ENCODE data around the gene CBLN1. TPM values are rescaled to one million over a fixed set of nuclear protein-coding genes. Genes with fewer than 3 reads are reported as not detected.

CBLN1 gene
- total RNA-seq, 5 donors from 2014 or later (not counting 1 experiment from before 2014, with no cell fraction given): not detected

DNA sequence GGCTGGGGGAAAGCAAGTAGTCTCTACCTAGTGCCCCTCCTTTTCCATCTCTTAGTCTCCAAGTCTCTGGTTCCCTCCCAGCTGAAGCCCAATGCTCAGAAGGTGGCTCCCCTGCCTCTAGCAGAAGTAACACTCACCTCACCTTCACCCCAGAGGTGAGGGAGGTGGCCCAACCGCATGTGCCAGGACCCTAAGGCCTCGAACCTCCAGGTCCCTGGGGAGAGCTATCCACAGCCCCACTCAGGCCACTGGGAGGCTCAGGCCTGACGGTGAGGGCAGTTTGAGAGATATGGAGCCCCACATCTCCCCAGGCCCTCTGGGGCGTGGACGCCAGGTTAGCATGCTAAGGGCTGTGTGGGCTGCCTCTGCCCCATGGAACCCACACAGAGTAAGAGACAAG lies 5.8 kb downstream of the CBLN1 start:
- Histone ChIP-seq H3K36me3 (ENCODE audit: control insufficient read depth in 2 of 2, extremely low read depth in 1 of 2, insufficient read depth in 1 of 2, low read length in 1 of 2) (no peaks in the 10 kb centered on the region), H3K27me3 (replicated peaks in 1 of 2; ENCODE audit: control insufficient read depth in 2 of 2, extremely low read depth in 1 of 2, insufficient read depth in 2 of 2, low read length in 1 of 2) (peaks cover 5 to 68% of the 10 kb centered on the region in 2 experiments), H3K27ac (ENCODE audit: low read length) (no peak overlapping the region), H3K9me3 (no peaks in the 10 kb centered on the region), H3K4me1 (ENCODE audit: control insufficient read depth in 1 of 2, extremely low read depth in 1 of 2, insufficient read depth in 2 of 2, low read length in 2 of 2) (no peaks in the 10 kb centered on the region), H3K4me3 (ENCODE audit: control insufficient read depth in 1 of 2, extremely low read depth in 1 of 2, low read length in 1 of 2) (no peak overlapping the region)
- CTCF ChIA-PET: no interaction called here
- H3K4me3 Mint-ChIP-seq: peak overlapping the region in 1 of 3 donors; percentile 49
- no peak overlapping the region for H3K27ac Mint-ChIP-seq
- H3K27me3 Mint-ChIP-seq: peaks cover 57 to 80% of the 10 kb centered on the region in 2 donors
- H3K4me1 Mint-ChIP-seq: peaks cover 10 to 25% (median 11%) of the 10 kb centered on the region in 3 donors
- no CpG with 5 or more reads among the region's 5 CpGs for WGBS (ENCODE audit: insufficient coverage)
- ATAC-seq (replicated peaks in 1 of 4) (no peak), DNase-seq (no peak)
- H3K9me3 Mint-ChIP-seq: no peaks in the 10 kb centered on the region
- H3K36me3 Mint-ChIP-seq: no peaks in the 10 kb centered on the region
- POLR2A ChIA-PET: no interaction called here

DNA sequence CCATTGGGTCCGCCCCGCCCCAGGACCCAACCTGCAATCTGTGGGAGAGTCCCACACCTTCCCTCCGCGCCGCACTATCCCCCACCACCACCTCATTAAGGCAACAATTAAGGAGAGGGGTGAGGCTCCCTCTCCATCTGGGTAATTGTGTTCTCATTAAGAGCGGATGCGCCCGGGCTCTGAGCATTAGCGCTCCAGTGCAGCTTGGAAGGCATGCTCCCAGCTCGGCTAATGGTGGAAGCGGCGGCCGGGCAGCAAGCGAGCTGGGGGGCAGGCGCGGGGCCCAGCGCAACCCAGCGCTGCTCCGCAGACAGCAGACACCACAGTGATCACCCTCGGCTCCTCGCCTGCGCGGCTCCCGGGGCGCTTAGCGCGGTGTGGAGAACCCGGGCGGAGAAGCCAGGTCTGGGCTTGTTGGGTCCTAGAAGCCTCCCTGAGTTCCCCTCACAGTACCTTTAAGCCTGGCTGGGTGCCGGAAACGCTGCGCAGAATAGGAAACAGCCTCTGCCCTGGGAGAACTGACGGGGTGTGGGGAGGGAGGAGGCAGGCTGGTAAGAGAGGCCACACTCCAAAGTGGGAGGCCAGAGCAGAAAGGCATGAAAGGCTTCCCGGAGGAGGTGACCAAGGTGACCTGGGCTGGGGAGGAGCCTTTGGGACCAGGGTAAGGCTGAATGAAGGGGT lies 6.4 kb downstream of the CBLN1 start:
- H3K27ac ChIP-seq (ENCODE audit: low read length): no peak overlapping the region
- H3K4me3 Mint-ChIP-seq: no peak overlapping the region
- DNase-seq: no peak
- H3K36me3 Mint-ChIP-seq: no peaks in the 10 kb centered on the region
- CTCF ChIA-PET: no interaction called here
- no peak overlapping the region for H3K4me3 ChIP-seq (ENCODE audit: control insufficient read depth in 1 of 2, extremely low read depth in 1 of 2, low read length in 1 of 2)
- peak overlapping the region in 1 of 2 donors; percentile 11 for H3K27ac Mint-ChIP-seq
- POLR2A ChIA-PET: interaction anchor here in 1 of 2 donors (0.6 kb wide), 1 partner anchor 22 kb away, joined by 5 read pairs; no protein-coding TSS in a partner anchor
- no peaks in the 10 kb centered on the region for H3K9me3 Mint-ChIP-seq
- peaks cover 5 to 62% of the 10 kb centered on the region in 2 experiments for H3K27me3 ChIP-seq (replicated peaks in 1 of 2; ENCODE audit: control insufficient read depth in 2 of 2, extremely low read depth in 1 of 2, insufficient read depth in 2 of 2, low read length in 1 of 2)
- peaks cover 57 to 73% of the 10 kb centered on the region in 2 donors for H3K27me3 Mint-ChIP-seq
- H3K36me3 ChIP-seq (ENCODE audit: control insufficient read depth in 2 of 2, extremely low read depth in 1 of 2, insufficient read depth in 1 of 2, low read length in 1 of 2): no peaks in the 10 kb centered on the region
- H3K4me1 ChIP-seq (ENCODE audit: control insufficient read depth in 1 of 2, extremely low read depth in 1 of 2, insufficient read depth in 2 of 2, low read length in 2 of 2): no peaks in the 10 kb centered on the region
- no peaks in the 10 kb centered on the region for H3K9me3 ChIP-seq
- H3K4me1 Mint-ChIP-seq: peaks cover 7 to 25% (median 8%) of the 10 kb centered on the region in 3 donors
- no peak for ATAC-seq (replicated peaks in 1 of 4)
- 5% methylated on average over 26 of the region's 34 CpGs for WGBS (ENCODE audit: insufficient coverage)

DNA sequence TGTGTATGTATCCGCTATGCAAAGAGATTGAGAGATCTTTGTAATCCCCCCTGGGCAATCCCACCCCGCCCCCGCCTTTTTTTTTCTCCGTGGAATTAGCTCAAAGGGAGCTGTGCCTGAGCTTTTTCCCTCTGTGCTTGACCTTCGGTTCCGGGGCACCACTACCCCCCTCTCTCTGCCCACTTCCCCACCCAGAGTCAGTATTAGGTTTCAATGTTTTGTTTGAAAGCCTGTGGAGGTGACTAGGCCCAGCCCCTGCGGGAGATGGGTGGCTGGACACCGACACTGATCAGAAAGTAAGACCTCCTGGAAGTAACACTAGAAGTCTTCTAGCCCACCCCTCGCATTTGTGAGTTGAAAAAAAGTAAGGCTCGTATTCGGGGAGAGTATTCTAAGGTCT lies 7.0 kb downstream of the CBLN1 start:
- no CpG with 5 or more reads among the region's 11 CpGs for WGBS (ENCODE audit: insufficient coverage)
- Mint-ChIP-seq H3K4me3 (no peak overlapping the region), H3K27me3 (peaks cover 53 to 67% of the 10 kb centered on the region in 2 donors), H3K36me3 (no peaks in the 10 kb centered on the region), H3K27ac (no peak overlapping the region), H3K9me3 (no peaks in the 10 kb centered on the region), H3K4me1 (peaks cover 5 to 20% (median 6%) of the 10 kb centered on the region in 3 donors)
- Histone ChIP-seq H3K4me1 (ENCODE audit: control insufficient read depth in 1 of 2, extremely low read depth in 1 of 2, insufficient read depth in 2 of 2, low read length in 2 of 2) (no peaks in the 10 kb centered on the region), H3K27me3 (replicated peaks in 1 of 2; ENCODE audit: control insufficient read depth in 2 of 2, extremely low read depth in 1 of 2, insufficient read depth in 2 of 2, low read length in 1 of 2) (peaks cover 5 to 56% of the 10 kb centered on the region in 2 experiments), H3K9me3 (no peaks in the 10 kb centered on the region), H3K36me3 (ENCODE audit: control insufficient read depth in 2 of 2, extremely low read depth in 1 of 2, insufficient read depth in 1 of 2, low read length in 1 of 2) (no peaks in the 10 kb centered on the region), H3K27ac (ENCODE audit: low read length) (no peak overlapping the region), H3K4me3 (ENCODE audit: control insufficient read depth in 1 of 2, extremely low read depth in 1 of 2, low read length in 1 of 2) (no peak overlapping the region)
- ATAC-seq (replicated peaks in 1 of 4) (no peak), DNase-seq (no peak)
- CTCF ChIA-PET: no interaction called here
- POLR2A ChIA-PET: interaction anchor here in 1 of 2 donors (0.6 kb wide), 1 partner anchor 21 kb away, joined by 5 read pairs; no protein-coding TSS in a partner anchor

DNA sequence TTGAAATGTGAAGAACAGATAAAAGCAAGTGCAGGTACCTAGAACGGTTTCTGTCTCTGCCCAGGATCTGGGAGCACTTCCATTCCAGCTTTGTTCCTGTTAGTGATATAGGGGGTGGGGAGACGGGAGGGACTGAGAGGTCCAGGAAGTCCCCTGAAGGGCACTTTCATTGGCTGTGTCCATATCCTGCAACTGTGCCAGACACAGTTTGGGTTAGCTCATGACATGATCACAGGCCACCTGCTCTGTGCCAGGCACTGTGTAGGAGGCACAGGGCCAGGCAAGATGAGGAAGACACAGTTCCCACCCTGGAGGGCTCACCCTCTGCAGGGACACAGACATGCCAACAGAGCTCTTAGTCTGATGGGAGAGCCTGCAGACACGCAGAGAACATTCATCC lies 7.9 kb downstream of the CBLN1 start:
- Histone ChIP-seq H3K4me3 (ENCODE audit: control insufficient read depth in 1 of 2, extremely low read depth in 1 of 2, low read length in 1 of 2) (no peak overlapping the region), H3K27ac (ENCODE audit: low read length) (no peak overlapping the region), H3K36me3 (ENCODE audit: control insufficient read depth in 2 of 2, extremely low read depth in 1 of 2, insufficient read depth in 1 of 2, low read length in 1 of 2) (no peaks in the 10 kb centered on the region), H3K9me3 (no peaks in the 10 kb centered on the region), H3K4me1 (ENCODE audit: control insufficient read depth in 1 of 2, extremely low read depth in 1 of 2, insufficient read depth in 2 of 2, low read length in 2 of 2) (no peaks in the 10 kb centered on the region), H3K27me3 (replicated peaks in 1 of 2; ENCODE audit: control insufficient read depth in 2 of 2, extremely low read depth in 1 of 2, insufficient read depth in 2 of 2, low read length in 1 of 2) (peaks cover 3 to 49% of the 10 kb centered on the region in 2 experiments)
- H3K27me3 Mint-ChIP-seq: peaks cover 46 to 60% of the 10 kb centered on the region in 2 donors
- H3K36me3 Mint-ChIP-seq: no peaks in the 10 kb centered on the region
- WGBS (ENCODE audit: insufficient coverage): 0% methylated on average over 2 of the region's 3 CpGs
- POLR2A ChIA-PET: no interaction called here
- CTCF ChIA-PET: no interaction called here
- H3K27ac Mint-ChIP-seq: no peak overlapping the region
- DNase-seq (no peak), ATAC-seq (replicated peaks in 1 of 4) (no peak)
- H3K9me3 Mint-ChIP-seq: no peaks in the 10 kb centered on the region
- no peak overlapping the region for H3K4me3 Mint-ChIP-seq
- peaks cover 3 to 14% (median 4%) of the 10 kb centered on the region in 3 donors for H3K4me1 Mint-ChIP-seq

DNA sequence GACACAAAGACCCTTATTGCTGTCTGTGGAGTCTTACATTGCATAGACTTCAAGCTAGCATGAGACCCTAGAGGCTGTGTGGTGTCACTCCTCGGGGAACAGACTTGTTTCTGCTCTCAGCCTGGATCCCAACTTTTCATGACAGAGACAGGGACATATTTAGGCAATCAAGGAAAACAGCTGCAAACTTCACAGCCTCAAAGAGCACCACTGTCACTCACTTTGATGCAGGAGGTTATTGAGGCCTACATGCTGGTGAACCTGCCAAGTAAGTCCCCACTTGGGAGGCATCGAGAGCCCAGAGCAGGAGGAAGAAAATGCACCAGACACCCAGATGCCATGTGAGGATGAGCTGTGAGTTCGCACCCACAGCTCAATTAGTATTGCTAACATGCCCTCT lies 10.3 kb downstream of the CBLN1 start:
- H3K4me1 Mint-ChIP-seq: no peaks in the 10 kb centered on the region
- Histone ChIP-seq H3K27me3 (replicated peaks in 1 of 2; ENCODE audit: control insufficient read depth in 2 of 2, extremely low read depth in 1 of 2, insufficient read depth in 2 of 2, low read length in 1 of 2) (peaks cover 2 to 27% of the 10 kb centered on the region in 2 experiments), H3K4me3 (ENCODE audit: control insufficient read depth in 1 of 2, extremely low read depth in 1 of 2, low read length in 1 of 2) (no peak overlapping the region), H3K36me3 (ENCODE audit: control insufficient read depth in 2 of 2, extremely low read depth in 1 of 2, insufficient read depth in 1 of 2, low read length in 1 of 2) (no peaks in the 10 kb centered on the region), H3K4me1 (ENCODE audit: control insufficient read depth in 1 of 2, extremely low read depth in 1 of 2, insufficient read depth in 2 of 2, low read length in 2 of 2) (no peaks in the 10 kb centered on the region), H3K27ac (ENCODE audit: low read length) (no peak overlapping the region), H3K9me3 (no peaks in the 10 kb centered on the region)
- CTCF ChIA-PET: no interaction called here
- no peaks in the 10 kb centered on the region for H3K9me3 Mint-ChIP-seq
- H3K36me3 Mint-ChIP-seq: no peaks in the 10 kb centered on the region
- WGBS (ENCODE audit: insufficient coverage): no CpG with 5 or more reads among the region's 3 CpGs
- ATAC-seq (replicated peaks in 1 of 4) (no peak), DNase-seq (no peak)
- no peak overlapping the region for H3K4me3 Mint-ChIP-seq
- POLR2A ChIA-PET: no interaction called here
- peaks cover 32 to 36% of the 10 kb centered on the region in 2 donors for H3K27me3 Mint-ChIP-seq
- no peak overlapping the region for H3K27ac Mint-ChIP-seq

DNA sequence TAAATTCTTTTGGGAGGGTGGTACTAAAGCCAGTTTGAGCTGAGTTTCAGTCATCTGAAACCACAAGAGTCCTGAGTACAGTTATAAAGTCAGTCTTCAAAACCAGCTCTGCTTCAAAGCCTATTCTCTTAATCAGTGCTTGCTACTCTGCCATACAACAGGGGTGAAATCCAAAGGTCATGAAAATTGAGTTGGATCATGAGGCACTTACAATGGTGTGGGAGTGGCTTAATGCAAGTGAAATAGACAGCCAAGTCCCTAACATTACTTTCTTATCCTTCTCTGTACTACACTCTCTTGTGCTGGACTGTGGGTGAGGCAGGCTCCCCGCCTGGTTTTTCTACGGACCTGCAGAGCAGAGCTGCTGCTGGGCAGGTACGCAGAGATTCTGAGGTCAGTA lies 12.4 kb downstream of the CBLN1 start:
- Mint-ChIP-seq H3K9me3 (peaks cover 0 to 1% (median 1%) of the 10 kb centered on the region in 3 donors), H3K36me3 (no peaks in the 10 kb centered on the region), H3K4me3 (no peak overlapping the region), H3K4me1 (no peaks in the 10 kb centered on the region), H3K27me3 (peaks cover 16 to 17% of the 10 kb centered on the region in 2 donors), H3K27ac (no peak overlapping the region)
- ATAC-seq (replicated peaks in 1 of 4): no peak
- Histone ChIP-seq H3K4me1 (ENCODE audit: control insufficient read depth in 1 of 2, extremely low read depth in 1 of 2, insufficient read depth in 2 of 2, low read length in 2 of 2) (no peaks in the 10 kb centered on the region), H3K27ac (ENCODE audit: low read length) (no peak overlapping the region), H3K9me3 (no peaks in the 10 kb centered on the region), H3K27me3 (replicated peaks in 1 of 2; ENCODE audit: control insufficient read depth in 2 of 2, extremely low read depth in 1 of 2, insufficient read depth in 2 of 2, low read length in 1 of 2) (peaks cover 0 to 12% of the 10 kb centered on the region in 2 experiments), H3K4me3 (ENCODE audit: control insufficient read depth in 1 of 2, extremely low read depth in 1 of 2, low read length in 1 of 2) (no peak overlapping the region), H3K36me3 (ENCODE audit: control insufficient read depth in 2 of 2, extremely low read depth in 1 of 2, insufficient read depth in 1 of 2, low read length in 1 of 2) (no peaks in the 10 kb centered on the region)
- WGBS (ENCODE audit: insufficient coverage): no CpG with 5 or more reads among the region's 3 CpGs
- no peak for DNase-seq
- CTCF ChIA-PET: no interaction called here
- POLR2A ChIA-PET: no interaction called here

Measured in T-cell (primary cell).